HepG2 (cell line): ENCODE results near the gene C3orf80. TPM values are rescaled to one million over a fixed set of nuclear protein-coding genes. Genes with fewer than 3 reads are reported as not detected.

Experiments
- ATAC-seq: fragments of 200-7000 bp; cut with Tn5 transposase; 3 replicates; pipeline ENCODE4 v1.9.1; 2020; ENCODE audit warnings: mild to moderate bottlenecking, moderate library complexity
- BruUV-seq: library from RNA; stranded (reverse); fragments of 400-500 nt; replicated peaks from 2 replicates; lab custom pipeline; 2021; lab: Mats Ljungman, UMichigan
- CTCF ChIA-PET: fragments of 300-600 bp; formaldehyde crosslinking; extraction: SDS; loops from one replicate; lab custom pipeline; 2021; ENCODE audit warnings: low total read pairs, inconsistent platforms, low intra/inter-chr PET ratio; lab: Yijun Ruan, JAX
- POLR2A ChIA-PET: fragments of 350-600 bp; sonication (Branson Sonifier 250); formaldehyde crosslinking; loops from one replicate; lab custom pipeline; 2020; ENCODE audit warnings: antibody characterized with exemption, inconsistent platforms; lab: Yijun Ruan, JAX
- DNase-seq: peaks from one replicate; pipeline ENCODE4 v3.0.0-alpha.2; 2015; ENCODE audit warnings: low spot score
- FAIRE-seq: peaks from 3 replicates; lab custom pipeline; 2011; peaks lifted over from hg19 to GRCh38; lab: Jason Lieb, UNC
- H2AFZ ChIP-seq: one replicate; pipeline ENCODE4 v1.6.1; 2011; ENCODE audit warnings: low read length, inconsistent platforms
- H3K27ac ChIP-seq: fragments of 300-600 bp; 3 replicates; pipeline ENCODE4 v1.8.0; 2011; ENCODE audit warnings: mixed run types, mild to moderate bottlenecking, mixed read lengths, low read length, inconsistent platforms; ENCODE audit not compliant: insufficient read depth; ENCODE audit errors: extremely low read length
- H3K27me3 ChIP-seq, 2 experiments: fragments of 200-600 bp in 1 of 2; 2 replicates in 1 of 2; 3 replicates in 1 of 2; pipeline versions ENCODE4 v1.6.0 to v1.8.0; 2011; ENCODE audit warnings: low read length in 2 of 2, mild to moderate bottlenecking in 2 of 2, moderate library complexity in 2 of 2, inconsistent platforms in 1 of 2; ENCODE audit not compliant: insufficient read depth in 2 of 2, control insufficient read depth in 1 of 2
- H3K36me3 ChIP-seq, 2 experiments: fragments of 200-600 bp in 1 of 2; replicated peaks in 1 of 2; 2 replicates in 1 of 2; 3 replicates in 1 of 2; pipeline versions ENCODE4 v1.5.1 to v1.8.0; 2011; ENCODE audit warnings: low read length in 2 of 2, inconsistent platforms in 1 of 2; ENCODE audit not compliant: insufficient read depth in 2 of 2, control insufficient read depth in 1 of 2
- H3K4me1 ChIP-seq: 2 replicates; pipeline ENCODE4 v1.5.1; 2012; ENCODE audit warnings: low read length, inconsistent platforms; ENCODE audit not compliant: insufficient read depth
- H3K4me2 ChIP-seq: 2 replicates; pipeline ENCODE4 v1.6.0; 2011; ENCODE audit warnings: low read depth, low read length, inconsistent platforms
- H3K4me3 ChIP-seq, 3 experiments: fragments of 200-600 bp in 1 of 3; sonication (generic), shearing (Covaris generic) in 1 of 3; replicated peaks in 1 of 3; 2 replicates each; pipeline ENCODE4 v1.5.1; 2011 to 2016; ENCODE audit warnings: low read length in 3 of 3, inconsistent platforms in 2 of 3, low read depth in 2 of 3, mild to moderate bottlenecking in 2 of 3, control low read depth in 1 of 3, mixed read lengths in 1 of 3; ENCODE audit not compliant: insufficient read depth in 1 of 3
- H3K79me2 ChIP-seq: one replicate; pipeline ENCODE4 v1.6.1; 2011; ENCODE audit warnings: low read length, inconsistent platforms; ENCODE audit not compliant: insufficient read depth
- H3K9ac ChIP-seq: 2 replicates; pipeline ENCODE4 v1.6.0; 2011; ENCODE audit warnings: mild to moderate bottlenecking, low read depth, low read length, inconsistent platforms; ENCODE audit not compliant: insufficient read depth
- H3K9me3 ChIP-seq: 2 replicates; pipeline ENCODE4 v1.5.1; 2012; ENCODE audit warnings: mild to moderate bottlenecking, low read length
- H4K20me1 ChIP-seq: 2 replicates; pipeline ENCODE4 v1.6.0; 2011; ENCODE audit warnings: inconsistent platforms, mild to moderate bottlenecking, low read length, moderate library complexity; ENCODE audit not compliant: insufficient read depth
- DBP ChIP-seq: sonication (generic); formaldehyde crosslinking; IDR thresholded peaks from 2 replicates; pipeline ENCODE4 v1.4.0; 2020; ENCODE audit warnings: missing genetic modification reagents; ENCODE audit errors: not compliant biosample characterization
- HNF1A ChIP-seq, 2 experiments: sonication (generic) in 1 of 2; formaldehyde crosslinking in 1 of 2; IDR thresholded peaks; 2 replicates each; pipeline versions ENCODE4 v1.4.0 to v1.6.1; 2016 to 2020; ENCODE audit warnings: borderline replicate concordance in 1 of 2, low read depth in 1 of 2, mild to moderate bottlenecking in 1 of 2, missing genetic modification reagents in 1 of 2
- MATR3 ChIP-seq: sonication (generic); formaldehyde crosslinking; IDR thresholded peaks from 2 replicates; pipeline ENCODE4 v1.4.0; 2020; ENCODE audit warnings: missing genetic modification reagents
- MXD4 ChIP-seq: IDR thresholded peaks from 2 replicates; pipeline ENCODE4 v1.6.1; 2016; ENCODE audit warnings: mild to moderate bottlenecking, missing biosample characterization, missing genetic modification reagents
- NR2F2 ChIP-seq: IDR thresholded peaks from 2 replicates; pipeline ENCODE4 v1.6.1; 2012; ENCODE audit warnings: low read depth, inconsistent platforms, borderline replicate concordance
- SALL2 ChIP-seq: sonication (generic); formaldehyde crosslinking; IDR thresholded peaks from 2 replicates; pipeline ENCODE4 v1.8.1; 2023; ENCODE audit warnings: mild to moderate bottlenecking, missing genetic modification reagents, inconsistent platforms
- ZBTB1 ChIP-seq: sonication (generic); formaldehyde crosslinking; IDR thresholded peaks from 2 replicates; pipeline ENCODE4 v1.4.0; 2020; ENCODE audit warnings: missing genetic modification reagents, borderline replicate concordance
- ZBTB14 ChIP-seq: sonication (generic); formaldehyde crosslinking; IDR thresholded peaks from 2 replicates; pipeline ENCODE4 v1.4.0; 2020; ENCODE audit warnings: missing genetic modification reagents
- ZNF18 ChIP-seq: sonication (generic); formaldehyde crosslinking; IDR thresholded peaks from 2 replicates; pipeline ENCODE4 v1.8.0; 2022; ENCODE audit warnings: mild to moderate bottlenecking, missing genetic modification reagents; ENCODE audit not compliant: insufficient replicate concordance
- ZNF773 ChIP-seq: sonication (generic); formaldehyde crosslinking; IDR thresholded peaks from 2 replicates; pipeline ENCODE4 v1.4.0; 2020; ENCODE audit warnings: missing genetic modification reagents, borderline replicate concordance
- WGBS: methylation state at CpG from one replicate; pipeline ENCODE4 v1.1.6; 2017; ENCODE audit warnings: low lambda C conversion rate; 5-methylcytosine and 5-hydroxymethylcytosine counted together
- in situ Hi-C: cut with HindIII; loops from 2 replicates; pipeline ENCODE4 v1.10.0; 2017; ENCODE audit warnings: low pct_unique_long_range_greater_than_20kb; ENCODE audit not compliant: extremely low pct_ligation_motif_present
- intact Hi-C: fragments of 100-400 bp; cut with micrococcal nuclease; formaldehyde crosslinking; loops from one replicate; pipeline ENCODE4 v1.10.0; 2022; ENCODE audit not compliant: unreplicated experiment
- polyA plus RNA-seq, 8 experiments: library from polyadenylated mRNA; depleted of rRNA in 3 of 8; stranded (reverse) in 7 of 8; unstranded in 1 of 8; fragments of >200 nt; fragmentation: Illumina TruSeq in 4 of 8; extraction: Trizol in 4 of 8; gene quantifications; 2 replicates each; pipeline versions ENCODE4 v1.2.1 to v1.2.3, GENCODE V29; 2011 to 2016; ENCODE audit warnings: low read depth in 4 of 8, missing spikeins in 1 of 8, mixed read lengths in 1 of 8; ENCODE audit not compliant: insufficient read depth in 1 of 8
- total RNA-seq, 5 experiments: library from RNA; depleted of rRNA; stranded (reverse); fragments of >200 nt; fragmentation: Illumina TruSeq; extraction: Trizol; gene quantifications; 2 replicates each; pipeline ENCODE4 v1.2.3, GENCODE V29; 2016; ENCODE audit warnings: low read depth in 1 of 5

The C3orf80 gene
- total and polyA plus RNA-seq, 2 of the 13 experiments (the other 11 are each of a cell fraction or from before 2014, with no cell fraction given): 0.03 to 0.04 TPM

GRCh38 chr3:160194438-160194837, 30.8 kb upstream of the C3orf80 start:
- no peak overlapping the region for H3K4me3 ChIP-seq
- no peaks in the 10 kb centered on the region for H3K4me1 ChIP-seq
- H3K27ac ChIP-seq: no peak overlapping the region
- H4K20me1 ChIP-seq: no peaks in the 10 kb centered on the region
- ATAC-seq (no peak), FAIRE-seq (no peak), DNase-seq (no peak)
- in situ Hi-C loops (no loop called here), intact Hi-C loops (no loop called here)
- no peak overlapping the region for H3K9ac ChIP-seq
- CTCF ChIA-PET: no interaction called here
- peaks cover 0 to 2% of the 10 kb centered on the region in 2 experiments; a peak in 2 of 5 replicates for H3K27me3 ChIP-seq
- H2AFZ ChIP-seq: no peak overlapping the region
- TF ChIP-seq MXD4 (CRISPR knock-in tag) (no peak), MATR3 (CRISPR knock-in tag) (no peak)
- H3K9me3 ChIP-seq: no peaks in the 10 kb centered on the region
- no peaks in the 10 kb centered on the region for H3K79me2 ChIP-seq
- H3K36me3 ChIP-seq: no peaks in the 10 kb centered on the region
- 25% methylated on average over 1 of the region's 1 CpG for WGBS
- BruUV-seq: no TSS peak
- no peak overlapping the region for H3K4me2 ChIP-seq
- POLR2A ChIA-PET: no interaction called here

GRCh38 chr3:160195106-160195505, 30.1 kb upstream of the C3orf80 start:
- ATAC-seq: no peak
- Histone ChIP-seq H3K4me1 (no peaks in the 10 kb centered on the region), H2AFZ (no peak overlapping the region), H3K4me2 (no peak overlapping the region), H3K4me3 (no peak overlapping the region), H4K20me1 (no peaks in the 10 kb centered on the region), H3K9ac (no peak overlapping the region), H3K36me3 (no peaks in the 10 kb centered on the region), H3K27me3 (peaks cover 0 to 2% of the 10 kb centered on the region in 2 experiments; a peak in 2 of 5 replicates), H3K79me2 (no peaks in the 10 kb centered on the region), H3K9me3 (no peaks in the 10 kb centered on the region), H3K27ac (no peak overlapping the region)
- intact Hi-C loops (no loop called here), in situ Hi-C loops (no loop called here)
- POLR2A ChIA-PET: no interaction called here
- CTCF ChIA-PET: no interaction called here
- no TSS peak for BruUV-seq
- FAIRE-seq: no peak
- DNase-seq: no peak
- TF ChIP-seq NR2F2 (no peak), DBP (no peak), ZNF773 (CRISPR knock-in tag) (no peak), SALL2 (no peak), ZBTB14 (no peak), ZBTB1 (CRISPR knock-in tag) (no peak), ZNF18 (no peak), HNF1A (IDR thresholded peaks at IDR 0.05; ENCODE audit: low read depth) (no peak), HNF1A (CRISPR knock-in tag; IDR thresholded peaks at IDR 0.05; ENCODE audit: borderline replicate concordance) (no peak)
